ENCODE measurements around the gene MAML3.

DNA sequence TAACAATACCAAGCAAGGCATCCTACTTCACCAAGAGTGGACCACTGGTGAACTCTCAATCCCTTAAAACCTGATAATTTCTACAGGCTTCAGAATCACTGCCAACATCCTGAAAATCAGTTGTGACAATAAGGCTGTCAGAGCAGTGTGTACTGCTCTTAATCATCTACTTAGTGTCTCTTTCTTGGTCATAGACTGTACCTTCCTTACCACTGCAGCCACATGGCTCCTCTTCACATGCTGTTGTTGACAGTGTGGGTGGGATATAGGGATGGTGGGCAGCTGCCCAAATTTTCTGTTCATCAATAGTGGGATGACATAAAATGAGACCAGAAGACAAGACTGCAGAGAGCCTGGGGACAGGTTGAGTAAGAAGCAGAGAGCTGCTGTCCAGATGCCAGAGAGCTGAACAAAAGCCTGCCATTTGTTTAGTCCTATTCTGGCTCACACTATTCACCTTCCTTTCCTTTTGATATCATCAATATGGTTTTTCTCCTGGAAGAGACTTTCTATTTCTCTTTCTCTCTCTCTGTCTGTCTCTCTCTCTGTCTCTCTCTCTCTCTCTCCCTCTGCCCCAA, 309.4 kb downstream of the MAML3 start:
- TF ChIP-seq, protein P1, sequence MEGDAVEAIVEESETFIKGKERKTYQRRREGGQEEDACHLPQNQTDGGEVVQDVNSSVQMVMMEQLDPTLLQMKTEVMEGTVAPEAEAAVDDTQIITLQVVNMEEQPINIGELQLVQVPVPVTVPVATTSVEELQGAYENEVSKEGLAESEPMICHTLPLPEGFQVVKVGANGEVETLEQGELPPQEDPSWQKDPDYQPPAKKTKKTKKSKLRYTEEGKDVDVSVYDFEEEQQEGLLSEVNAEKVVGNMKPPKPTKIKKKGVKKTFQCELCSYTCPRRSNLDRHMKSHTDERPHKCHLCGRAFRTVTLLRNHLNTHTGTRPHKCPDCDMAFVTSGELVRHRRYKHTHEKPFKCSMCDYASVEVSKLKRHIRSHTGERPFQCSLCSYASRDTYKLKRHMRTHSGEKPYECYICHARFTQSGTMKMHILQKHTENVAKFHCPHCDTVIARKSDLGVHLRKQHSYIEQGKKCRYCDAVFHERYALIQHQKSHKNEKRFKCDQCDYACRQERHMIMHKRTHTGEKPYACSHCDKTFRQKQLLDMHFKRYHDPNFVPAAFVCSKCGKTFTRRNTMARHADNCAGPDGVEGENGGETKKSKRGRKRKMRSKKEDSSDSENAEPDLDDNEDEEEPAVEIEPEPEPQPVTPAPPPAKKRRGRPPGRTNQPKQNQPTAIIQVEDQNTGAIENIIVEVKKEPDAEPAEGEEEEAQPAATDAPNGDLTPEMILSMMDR (optimal IDR thresholded peaks at IDR 0.05 in 1 of 3, IDR thresholded peaks at IDR 0.05 in 1 of 3, conservative IDR thresholded peaks at IDR 0.05 in 1 of 3; ENCODE audit: extremely low read depth in 1 of 3, insufficient read depth in 2 of 3, low read length in 3 of 3): no peak
- no peak for TF ChIP-seq EZH2 (IDR thresholded peaks at IDR 0.05; ENCODE audit: low read length)
